Neural crest cell (in vitro differentiated cells): Measurements from ENCODE around the gene GPC6. TPM values are rescaled to one million over a fixed set of nuclear protein-coding genes. Genes with fewer than 3 reads are reported as not detected.

Experiments
- DNase-seq: peaks from one replicate; pipeline ENCODE4 v3.0.0; 2021; ENCODE audit warnings: low read depth, mixed read lengths, low spot score
- H3K27ac Mint-ChIP-seq: one replicate; pipeline ENCODE4 v1.8.0; 2021; ENCODE audit warnings: mild to moderate bottlenecking, mixed read lengths; ENCODE audit not compliant: unreplicated experiment
- H3K27me3 Mint-ChIP-seq: 2 replicates; pipeline ENCODE4 v1.8.0; 2021; ENCODE audit warnings: low read depth, mild to moderate bottlenecking, mixed read lengths
- H3K36me3 Mint-ChIP-seq: 2 replicates; pipeline ENCODE4 v1.8.0; 2021; ENCODE audit warnings: low read depth, mild to moderate bottlenecking, mixed read lengths
- H3K4me1 Mint-ChIP-seq: 2 replicates; pipeline ENCODE4 v1.8.0; 2021; ENCODE audit warnings: mixed read lengths
- H3K4me3 Mint-ChIP-seq: one replicate; pipeline ENCODE4 v1.8.0; 2021; ENCODE audit warnings: mild to moderate bottlenecking, mixed read lengths
- H3K9me3 Mint-ChIP-seq: 2 replicates; pipeline ENCODE4 v1.8.0; 2021; ENCODE audit warnings: mixed read lengths
- total RNA-seq: library from RNA; stranded (reverse); gene quantifications from 2 replicates; pipeline ENCODE4 v1.2.1, GENCODE V29; 2021
- TF ChIP-seq, protein P1 (sequence below): fragments of 200-600 bp; sonication (generic); conservative IDR thresholded peaks from 2 replicates; pipeline ENCODE4 v1.5.0; 2021; ENCODE audit warnings: antibody characterized with exemption, mild to moderate bottlenecking

GPC6 gene
- total RNA-seq, 1 donor from 2014 or later: 13.4 TPM

DNA sequence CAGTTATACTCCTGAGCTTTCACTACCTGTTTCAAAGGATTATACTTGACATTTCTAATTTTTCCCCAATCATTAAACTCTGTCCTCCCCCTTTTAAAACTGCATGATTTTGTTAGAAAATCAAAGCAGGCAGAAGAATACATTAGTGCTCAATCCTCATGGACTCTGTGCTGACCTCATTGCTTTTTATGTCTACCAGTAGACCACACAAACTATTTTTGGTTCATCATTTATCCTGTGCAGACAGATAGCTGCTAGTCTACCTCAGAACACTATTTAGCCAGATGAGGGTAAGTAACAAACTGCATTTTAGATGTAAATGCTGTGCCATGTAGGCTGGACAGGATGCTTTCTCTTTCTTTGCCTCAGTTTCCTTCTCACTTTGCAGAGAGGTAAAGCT is 1016.9 kb downstream of the GPC6 start:
- Mint-ChIP-seq H3K9me3 (peaks cover 4% of the 10 kb centered on the region), H3K27ac (no peak overlapping the region), H3K4me1 (no peaks in the 10 kb centered on the region), H3K27me3 (no peaks in the 10 kb centered on the region), H3K4me3 (no peak overlapping the region), H3K36me3 (no peaks in the 10 kb centered on the region)
- DNase-seq: no peak
- TF ChIP-seq, protein P1, sequence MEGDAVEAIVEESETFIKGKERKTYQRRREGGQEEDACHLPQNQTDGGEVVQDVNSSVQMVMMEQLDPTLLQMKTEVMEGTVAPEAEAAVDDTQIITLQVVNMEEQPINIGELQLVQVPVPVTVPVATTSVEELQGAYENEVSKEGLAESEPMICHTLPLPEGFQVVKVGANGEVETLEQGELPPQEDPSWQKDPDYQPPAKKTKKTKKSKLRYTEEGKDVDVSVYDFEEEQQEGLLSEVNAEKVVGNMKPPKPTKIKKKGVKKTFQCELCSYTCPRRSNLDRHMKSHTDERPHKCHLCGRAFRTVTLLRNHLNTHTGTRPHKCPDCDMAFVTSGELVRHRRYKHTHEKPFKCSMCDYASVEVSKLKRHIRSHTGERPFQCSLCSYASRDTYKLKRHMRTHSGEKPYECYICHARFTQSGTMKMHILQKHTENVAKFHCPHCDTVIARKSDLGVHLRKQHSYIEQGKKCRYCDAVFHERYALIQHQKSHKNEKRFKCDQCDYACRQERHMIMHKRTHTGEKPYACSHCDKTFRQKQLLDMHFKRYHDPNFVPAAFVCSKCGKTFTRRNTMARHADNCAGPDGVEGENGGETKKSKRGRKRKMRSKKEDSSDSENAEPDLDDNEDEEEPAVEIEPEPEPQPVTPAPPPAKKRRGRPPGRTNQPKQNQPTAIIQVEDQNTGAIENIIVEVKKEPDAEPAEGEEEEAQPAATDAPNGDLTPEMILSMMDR: no peak

GRCh38 chr13:94246495-94246894 is 1019.9 kb downstream of the GPC6 start:
- Mint-ChIP-seq H3K9me3 (peaks cover 10% of the 10 kb centered on the region), H3K27me3 (no peaks in the 10 kb centered on the region), H3K4me1 (peaks cover 4% of the 10 kb centered on the region), H3K4me3 (no peak overlapping the region), H3K36me3 (no peaks in the 10 kb centered on the region), H3K27ac (no peak overlapping the region)
- no peak for DNase-seq
- TF ChIP-seq, protein P1: no peak

GRCh38 chr13:94247890-94248289 is 1021.3 kb downstream of the GPC6 start:
- H3K27ac Mint-ChIP-seq: no peak overlapping the region
- H3K4me1 Mint-ChIP-seq: peaks cover 4% of the 10 kb centered on the region
- no peak overlapping the region for H3K4me3 Mint-ChIP-seq
- TF ChIP-seq, protein P1: no peak
- DNase-seq: no peak
- no peaks in the 10 kb centered on the region for H3K36me3 Mint-ChIP-seq
- H3K9me3 Mint-ChIP-seq: peaks cover 10% of the 10 kb centered on the region
- H3K27me3 Mint-ChIP-seq: no peaks in the 10 kb centered on the region

DNA sequence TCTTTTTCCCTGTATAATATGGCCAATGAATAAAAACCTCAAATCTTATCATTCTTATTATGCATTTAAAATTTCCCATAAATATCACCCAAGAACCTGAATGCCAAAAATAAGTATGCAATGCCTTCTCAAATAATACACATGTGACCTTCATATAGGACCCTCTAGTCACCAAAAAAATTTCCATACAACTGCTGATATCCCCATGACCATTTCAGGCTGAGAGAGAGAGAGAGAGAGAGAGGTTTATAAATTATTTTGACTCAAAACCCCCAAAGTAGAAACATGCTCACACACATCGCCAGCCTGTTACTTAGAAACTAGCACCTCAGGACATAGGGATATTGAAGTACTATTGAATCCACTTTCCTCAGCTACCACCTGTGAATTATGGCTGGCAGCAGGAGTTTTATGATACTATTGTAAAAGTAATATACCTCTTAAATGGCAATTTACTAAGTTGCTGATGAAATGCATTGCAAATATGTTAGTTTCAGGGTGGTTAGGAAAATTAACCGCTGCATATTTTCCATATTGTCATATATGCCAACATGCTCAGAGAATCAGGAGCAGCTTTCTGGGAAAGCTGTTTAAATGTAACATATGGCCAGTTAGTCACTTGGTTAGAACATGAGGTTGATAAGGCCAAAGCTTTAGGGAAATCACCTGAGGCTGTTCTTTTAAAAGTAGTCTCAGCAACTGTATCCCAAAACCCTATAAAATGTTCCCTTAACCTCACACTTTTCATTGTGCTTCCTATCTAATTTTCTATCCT is 1022.0 kb downstream of the GPC6 start:
- H3K4me3 Mint-ChIP-seq: no peak overlapping the region
- H3K27ac Mint-ChIP-seq: no peak overlapping the region
- TF ChIP-seq, protein P1: no peak
- H3K36me3 Mint-ChIP-seq: no peaks in the 10 kb centered on the region
- H3K4me1 Mint-ChIP-seq: peaks cover 4% of the 10 kb centered on the region
- H3K27me3 Mint-ChIP-seq: no peaks in the 10 kb centered on the region
- no peak for DNase-seq
- peaks cover 10% of the 10 kb centered on the region for H3K9me3 Mint-ChIP-seq

- H3K4me3 Mint-ChIP-seq: no peak overlapping the region
- peaks cover 4% of the 10 kb centered on the region for H3K4me1 Mint-ChIP-seq
- H3K9me3 Mint-ChIP-seq: peaks cover 10% of the 10 kb centered on the region
- no peaks in the 10 kb centered on the region for H3K27me3 Mint-ChIP-seq
- TF ChIP-seq, protein P1: no peak
- no peaks in the 10 kb centered on the region for H3K36me3 Mint-ChIP-seq
- no peak overlapping the region for H3K27ac Mint-ChIP-seq
- no peak for DNase-seq
Measured at GRCh38 chr13:94249512-94249911, 1022.9 kb downstream of the GPC6 start.
